ENCODE measurements around the gene ZNF503.

The ZNF503 gene

DNA sequence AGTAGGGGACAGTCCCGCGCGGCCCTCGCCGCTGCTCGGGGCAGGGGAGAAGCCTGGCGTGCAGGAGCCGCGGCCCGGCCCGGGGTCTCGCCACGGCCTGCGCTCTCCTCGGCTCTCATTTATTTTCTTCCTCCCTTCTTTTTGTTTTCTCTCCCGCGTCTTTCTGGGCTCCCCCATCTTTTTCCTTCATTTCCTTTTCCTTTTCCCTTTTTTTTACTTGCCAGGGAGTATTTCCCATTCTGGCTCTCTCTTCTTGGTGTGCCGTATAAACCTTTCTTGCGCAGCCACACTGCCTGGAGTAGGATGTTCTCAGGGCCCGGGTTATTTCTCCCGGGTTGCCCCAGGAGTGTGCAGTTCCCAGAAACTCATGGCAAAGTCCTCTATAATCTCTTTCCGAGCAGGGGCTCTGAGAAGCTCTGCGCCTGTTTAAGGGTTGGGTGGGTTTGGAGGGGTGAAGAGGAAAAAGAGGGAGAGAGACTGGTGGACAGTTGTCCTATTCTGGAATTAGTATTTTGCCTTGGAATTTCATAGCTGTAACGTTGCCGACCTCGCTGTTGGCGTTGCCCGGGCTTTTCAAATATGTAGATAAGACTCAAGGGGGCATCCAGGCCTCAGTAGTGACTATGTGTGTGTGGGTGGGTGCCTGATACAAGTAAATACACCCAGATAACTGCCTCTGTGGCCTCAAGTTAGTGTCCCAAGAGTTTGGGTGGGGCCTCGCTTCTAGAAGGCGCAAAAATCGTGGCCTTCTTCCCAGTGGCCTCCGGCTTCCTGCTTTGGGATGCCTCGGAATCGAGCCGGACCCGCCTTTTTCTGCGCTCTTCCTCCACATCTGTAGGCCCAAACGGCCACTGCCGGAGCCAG, 4.3 kb upstream of the ZNF503 start:
- no peak for DNase-seq

DNA sequence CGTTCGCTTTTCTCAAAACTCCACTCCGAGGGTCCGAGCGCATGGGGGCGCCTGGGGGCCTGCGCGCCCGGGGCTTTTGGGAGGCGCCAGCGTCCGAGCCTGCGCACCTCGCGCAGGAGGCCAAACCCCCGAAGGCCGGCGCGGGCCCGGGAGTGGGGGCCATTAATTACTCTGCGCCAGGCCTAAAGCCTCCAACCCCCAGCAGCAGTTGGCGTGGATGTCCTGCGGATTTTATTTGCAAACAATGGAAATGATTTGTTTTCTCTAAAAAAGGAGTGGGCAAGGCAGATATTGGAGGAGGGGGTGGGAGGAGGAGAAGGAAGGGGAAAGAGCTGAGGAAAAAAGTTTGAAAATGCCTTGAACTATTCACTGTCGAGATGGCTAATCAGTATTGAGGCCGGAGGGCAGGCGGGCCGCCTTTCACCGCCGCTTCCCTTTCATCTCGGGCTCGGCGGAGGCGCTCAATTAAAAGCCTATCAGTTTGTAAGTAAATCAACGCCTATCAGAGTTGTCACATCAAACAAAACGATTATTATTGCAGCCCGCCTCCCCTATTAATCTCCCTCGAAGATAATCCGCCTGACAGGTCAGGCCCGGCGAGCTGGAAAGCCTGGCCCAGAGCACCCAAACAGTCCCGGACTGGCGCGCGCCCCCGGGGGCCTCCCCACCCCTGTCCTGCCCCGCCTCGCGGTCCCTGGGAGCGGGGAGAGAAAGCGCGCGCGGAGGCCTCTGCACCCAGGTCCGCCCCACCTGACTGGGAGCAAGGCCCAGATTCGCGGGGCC, 3.4 kb upstream of the ZNF503 start:
- DNase-seq, result no peak

- DNase-seq, result no peak
Measured at GRCh38 chr10:75403939-75404814, 2.6 kb upstream of the ZNF503 start.

- no peak for DNase-seq
Measured at GRCh38 chr10:75403144-75403938, 1.8 kb upstream of the ZNF503 start.

DNA sequence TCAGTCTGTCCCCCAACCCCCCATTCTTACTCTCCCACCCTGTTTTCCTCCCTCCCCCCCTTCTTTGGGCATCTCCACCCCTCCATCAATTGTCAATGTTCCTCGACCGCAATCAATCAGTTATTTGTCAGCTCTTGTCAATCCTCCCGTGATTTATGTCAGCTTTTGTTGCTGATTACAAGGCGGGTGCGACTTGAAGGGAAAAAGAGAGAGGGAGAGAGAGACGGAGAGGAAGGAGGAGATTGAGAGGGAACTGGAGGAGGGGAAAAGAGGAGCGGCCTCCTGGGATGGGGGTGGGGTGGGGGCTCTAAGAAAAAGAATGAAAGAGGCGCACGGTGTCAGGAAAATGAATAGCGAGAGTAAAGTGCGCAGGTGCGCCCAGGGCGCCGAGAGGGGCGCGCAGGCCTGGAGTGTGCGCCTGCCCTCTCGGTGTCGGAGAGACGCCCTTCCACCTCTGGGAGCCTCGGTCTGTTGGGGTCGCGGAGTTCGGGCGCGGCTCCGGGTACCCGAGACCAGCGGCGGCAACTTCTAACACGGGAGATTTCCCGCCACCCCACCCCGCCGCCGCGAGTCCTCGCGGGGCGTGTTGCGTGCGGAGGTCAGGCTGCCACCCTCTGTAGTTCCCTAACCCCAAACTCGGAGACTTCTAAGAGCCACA, 1.1 kb upstream of the ZNF503 start:
- DNase-seq, result no peak

- DNase-seq, result no peak
Measured at GRCh38 chr10:75400771-75401568, 594 bp downstream of the ZNF503 start.

- DNase-seq, result no peak
Measured at GRCh38 chr10:75400163-75400770, 1.3 kb downstream of the ZNF503 start.

DNA sequence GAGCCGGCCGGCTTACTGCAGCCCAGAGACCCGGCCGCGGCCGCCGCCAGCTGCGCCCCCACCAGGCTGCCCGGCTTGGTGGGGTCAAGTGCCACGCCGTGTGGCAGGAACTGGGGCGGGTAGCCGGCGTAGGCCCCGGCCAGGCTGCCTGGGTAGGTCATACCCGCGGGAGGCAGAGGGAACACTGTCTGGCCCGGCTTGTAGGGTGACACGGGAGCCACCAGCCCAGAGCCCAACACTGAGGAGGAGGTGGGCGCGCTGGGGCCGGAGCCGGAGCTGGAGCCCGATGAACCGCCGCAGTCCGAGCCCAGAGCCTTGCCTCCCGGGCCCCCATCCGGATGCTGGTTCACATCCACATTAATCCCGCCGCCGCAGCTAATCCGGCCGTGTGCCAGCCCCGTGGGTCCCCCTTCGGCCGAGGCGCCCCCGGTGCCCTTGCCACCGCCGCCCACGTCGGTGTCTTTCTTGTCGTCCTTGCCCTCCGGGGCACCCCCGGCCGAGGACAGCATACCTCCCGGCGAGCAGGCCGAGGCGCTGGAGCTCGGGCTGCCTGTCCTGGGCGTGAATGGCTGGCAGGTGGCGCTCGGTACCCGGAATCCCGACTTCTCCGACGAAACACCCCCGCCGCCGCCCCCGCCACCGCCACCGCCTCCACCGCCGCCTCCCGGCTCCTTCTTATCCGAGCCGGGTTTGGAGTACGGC, 2.0 kb downstream of the ZNF503 start:
- no peak for DNase-seq

- no peak for DNase-seq
Measured at GRCh38 chr10:75398692-75399460, 2.7 kb downstream of the ZNF503 start.

GRCh38 chr10:75398200-75398691, 3.3 kb downstream of the ZNF503 start:
- DNase-seq, result no peak

DNA sequence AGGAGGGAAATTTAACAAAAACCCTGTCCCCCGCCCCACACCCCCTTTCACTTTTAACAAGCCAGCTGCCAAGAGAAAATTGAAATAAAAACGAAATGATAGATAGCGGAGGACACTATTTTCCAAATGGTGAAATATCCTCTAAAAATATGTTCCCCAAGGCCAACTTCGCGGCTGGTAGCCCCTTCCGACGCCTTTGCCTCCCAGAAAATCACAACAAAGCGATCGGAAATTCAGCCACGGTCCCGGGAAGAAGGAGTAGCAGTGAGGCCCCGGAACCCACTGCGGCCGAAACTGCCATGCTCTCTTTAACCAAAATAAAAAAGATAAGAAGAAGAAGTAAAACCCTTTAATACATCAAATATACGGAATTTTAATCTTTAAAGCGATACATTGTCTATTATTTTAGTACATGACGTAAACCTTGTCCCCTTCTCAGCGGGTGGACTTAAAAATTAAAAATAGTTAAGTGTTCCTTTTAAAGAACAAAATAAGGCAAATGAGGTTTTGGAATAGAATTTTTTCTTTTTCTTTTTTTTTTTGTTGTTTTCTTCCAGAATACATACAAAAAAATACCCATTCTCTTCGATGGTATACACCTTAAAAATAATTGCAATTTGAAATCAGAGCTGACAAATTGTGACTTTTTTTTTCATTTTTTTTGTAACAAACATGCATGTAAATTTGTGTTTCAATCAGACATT, 3.9 kb downstream of the ZNF503 start:
- no peak for DNase-seq

- DNase-seq, result no peak
Measured at GRCh38 chr10:75396631-75397495, 4.7 kb downstream of the ZNF503 start.

DNA sequence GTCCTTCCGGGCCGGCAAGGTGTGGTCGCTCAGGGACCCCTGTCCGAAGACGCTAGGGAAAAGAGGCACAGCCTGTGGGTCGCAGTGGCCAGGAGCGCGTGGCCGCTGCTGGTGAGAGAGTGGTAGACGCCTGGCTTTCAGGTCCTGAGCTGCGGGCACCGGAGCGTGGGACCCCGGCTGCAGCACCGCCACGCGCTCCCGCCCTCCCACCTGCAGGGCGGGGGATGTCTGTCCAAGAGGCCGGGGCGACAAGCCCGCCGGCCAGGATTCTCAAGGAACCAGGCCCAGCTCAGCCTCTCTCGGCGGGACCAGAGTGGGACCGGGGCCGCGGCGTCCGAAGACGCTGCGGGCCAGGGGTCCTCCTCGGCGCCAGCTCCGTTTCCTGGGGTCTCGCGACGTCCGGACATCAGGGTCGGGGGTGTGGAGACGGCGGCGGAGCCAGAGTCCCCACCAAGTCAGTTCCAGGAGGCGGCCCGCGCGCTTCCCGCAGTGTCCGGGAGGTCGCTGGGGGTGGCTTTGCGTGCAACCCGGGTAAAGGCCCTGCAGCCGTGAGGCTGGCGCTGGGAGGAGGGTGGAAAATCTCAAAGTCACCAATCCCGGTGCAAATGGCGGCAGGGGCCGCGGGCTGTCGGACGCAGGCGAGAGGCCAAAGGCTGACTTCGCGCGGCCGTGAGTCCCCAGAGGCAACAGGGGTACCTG, 5.5 kb downstream of the ZNF503 start:
- DNase-seq, result no peak

- no peak for DNase-seq
Measured at GRCh38 chr10:75395066-75395931, 6.3 kb downstream of the ZNF503 start.

- no peak for DNase-seq
Measured at GRCh38 chr10:75394221-75394620, 7.3 kb downstream of the ZNF503 start.
